ENCODE measurements around the gene FCHSD2.

DNA sequence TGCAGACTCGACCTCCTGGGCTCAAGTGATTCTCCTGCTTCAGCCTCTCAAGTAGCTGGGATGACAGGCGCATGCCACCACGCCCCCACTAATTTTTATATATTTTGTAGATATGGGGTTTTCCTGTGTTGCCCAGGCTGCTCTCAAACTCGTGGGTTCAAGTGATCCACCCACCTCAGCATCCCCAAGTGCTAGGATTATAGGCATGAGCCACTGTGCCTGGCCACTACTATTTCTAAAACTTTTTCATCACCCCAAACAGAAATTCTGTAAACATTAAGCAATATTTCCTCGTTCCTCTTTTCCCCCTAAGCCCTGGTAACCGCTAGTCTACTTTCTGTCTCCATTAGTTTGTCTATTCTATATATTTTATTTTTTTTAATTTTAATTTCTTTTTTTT, 336.9 kb downstream of the FCHSD2 start:
- TF ChIP-seq ZNF274 (IDR thresholded peaks at IDR 0.05; ENCODE audit: low read depth, low read length) (no peak), YY1 (IDR thresholded peaks at IDR 0.05; ENCODE audit: insufficient read depth, insufficient read length) (no peak)

Data from NT2/D1 (cell line).